PFSK-1 (cell line): ENCODE results near the gene PPFIBP2.

Experiments used
- FOXP2 ChIP-seq: optimal IDR thresholded peaks from 2 replicates; pipeline ENCODE3; 2011; ENCODE audit warnings: borderline replicate concordance, control low read depth, inconsistent platforms; ENCODE audit not compliant: insufficient read depth; ENCODE audit errors: extremely low read length, extremely low read depth
- POLR2AphosphoS5 ChIP-seq: IDR thresholded peaks from 2 replicates; pipeline ENCODE4 v1.6.1; 2012; ENCODE audit warnings: low read depth, mild to moderate bottlenecking, control low read depth, low read length, moderate library complexity
- SIN3A ChIP-seq: IDR thresholded peaks from 2 replicates; pipeline ENCODE4 v1.6.1; 2012; ENCODE audit warnings: mild to moderate bottlenecking, low read length, moderate library complexity, borderline replicate concordance; ENCODE audit not compliant: insufficient read depth
- TAF1 ChIP-seq: IDR thresholded peaks from 2 replicates; pipeline ENCODE4 v1.6.1; 2012; ENCODE audit warnings: low read length, control low read depth, borderline replicate concordance; ENCODE audit not compliant: insufficient read depth
- TF ChIP-seq, protein P1 (sequence below), 2 experiments: IDR thresholded peaks; 2 replicates each; pipeline versions ENCODE4 v1.6.1 to v1.8.0; 2011 to 2012; ENCODE audit warnings: low read depth in 2 of 2, low read length in 2 of 2, control low read depth in 1 of 2, inconsistent platforms in 1 of 2, mild to moderate bottlenecking in 1 of 2, moderate library complexity in 1 of 2; ENCODE audit not compliant: insufficient read depth in 1 of 2

PPFIBP2 gene

DNA sequence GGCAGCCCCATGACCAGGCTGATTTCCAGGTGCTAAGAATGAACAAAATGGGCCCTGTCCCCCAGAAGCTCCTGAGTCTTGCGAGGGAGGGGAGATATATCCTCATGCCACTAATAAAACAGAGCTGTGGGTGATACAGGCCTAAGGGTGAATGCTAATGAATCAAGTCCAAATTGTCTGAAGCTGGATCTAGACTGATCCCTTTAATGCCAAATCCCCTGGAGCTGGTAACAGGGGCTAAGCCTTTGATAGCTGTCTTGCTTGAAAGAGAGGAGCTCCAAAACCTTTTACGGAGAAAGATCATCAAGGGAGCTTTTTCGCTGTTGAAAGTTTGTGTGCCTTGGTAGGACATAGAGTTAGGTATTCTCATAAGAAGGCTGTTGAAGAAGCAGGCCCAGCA lies 79.7 kb downstream of the PPFIBP2 start:
- no peak for TF ChIP-seq SIN3A
- no peak for TF ChIP-seq FOXP2
- TF ChIP-seq, protein P1, sequence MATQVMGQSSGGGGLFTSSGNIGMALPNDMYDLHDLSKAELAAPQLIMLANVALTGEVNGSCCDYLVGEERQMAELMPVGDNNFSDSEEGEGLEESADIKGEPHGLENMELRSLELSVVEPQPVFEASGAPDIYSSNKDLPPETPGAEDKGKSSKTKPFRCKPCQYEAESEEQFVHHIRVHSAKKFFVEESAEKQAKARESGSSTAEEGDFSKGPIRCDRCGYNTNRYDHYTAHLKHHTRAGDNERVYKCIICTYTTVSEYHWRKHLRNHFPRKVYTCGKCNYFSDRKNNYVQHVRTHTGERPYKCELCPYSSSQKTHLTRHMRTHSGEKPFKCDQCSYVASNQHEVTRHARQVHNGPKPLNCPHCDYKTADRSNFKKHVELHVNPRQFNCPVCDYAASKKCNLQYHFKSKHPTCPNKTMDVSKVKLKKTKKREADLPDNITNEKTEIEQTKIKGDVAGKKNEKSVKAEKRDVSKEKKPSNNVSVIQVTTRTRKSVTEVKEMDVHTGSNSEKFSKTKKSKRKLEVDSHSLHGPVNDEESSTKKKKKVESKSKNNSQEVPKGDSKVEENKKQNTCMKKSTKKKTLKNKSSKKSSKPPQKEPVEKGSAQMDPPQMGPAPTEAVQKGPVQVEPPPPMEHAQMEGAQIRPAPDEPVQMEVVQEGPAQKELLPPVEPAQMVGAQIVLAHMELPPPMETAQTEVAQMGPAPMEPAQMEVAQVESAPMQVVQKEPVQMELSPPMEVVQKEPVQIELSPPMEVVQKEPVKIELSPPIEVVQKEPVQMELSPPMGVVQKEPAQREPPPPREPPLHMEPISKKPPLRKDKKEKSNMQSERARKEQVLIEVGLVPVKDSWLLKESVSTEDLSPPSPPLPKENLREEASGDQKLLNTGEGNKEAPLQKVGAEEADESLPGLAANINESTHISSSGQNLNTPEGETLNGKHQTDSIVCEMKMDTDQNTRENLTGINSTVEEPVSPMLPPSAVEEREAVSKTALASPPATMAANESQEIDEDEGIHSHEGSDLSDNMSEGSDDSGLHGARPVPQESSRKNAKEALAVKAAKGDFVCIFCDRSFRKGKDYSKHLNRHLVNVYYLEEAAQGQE (IDR thresholded peaks at IDR 0.05; ENCODE audit: insufficient read depth in 1 of 2, low read depth in 2 of 2, low read length in 2 of 2), result no peak
- no peak for TF ChIP-seq POLR2AphosphoS5

DNA sequence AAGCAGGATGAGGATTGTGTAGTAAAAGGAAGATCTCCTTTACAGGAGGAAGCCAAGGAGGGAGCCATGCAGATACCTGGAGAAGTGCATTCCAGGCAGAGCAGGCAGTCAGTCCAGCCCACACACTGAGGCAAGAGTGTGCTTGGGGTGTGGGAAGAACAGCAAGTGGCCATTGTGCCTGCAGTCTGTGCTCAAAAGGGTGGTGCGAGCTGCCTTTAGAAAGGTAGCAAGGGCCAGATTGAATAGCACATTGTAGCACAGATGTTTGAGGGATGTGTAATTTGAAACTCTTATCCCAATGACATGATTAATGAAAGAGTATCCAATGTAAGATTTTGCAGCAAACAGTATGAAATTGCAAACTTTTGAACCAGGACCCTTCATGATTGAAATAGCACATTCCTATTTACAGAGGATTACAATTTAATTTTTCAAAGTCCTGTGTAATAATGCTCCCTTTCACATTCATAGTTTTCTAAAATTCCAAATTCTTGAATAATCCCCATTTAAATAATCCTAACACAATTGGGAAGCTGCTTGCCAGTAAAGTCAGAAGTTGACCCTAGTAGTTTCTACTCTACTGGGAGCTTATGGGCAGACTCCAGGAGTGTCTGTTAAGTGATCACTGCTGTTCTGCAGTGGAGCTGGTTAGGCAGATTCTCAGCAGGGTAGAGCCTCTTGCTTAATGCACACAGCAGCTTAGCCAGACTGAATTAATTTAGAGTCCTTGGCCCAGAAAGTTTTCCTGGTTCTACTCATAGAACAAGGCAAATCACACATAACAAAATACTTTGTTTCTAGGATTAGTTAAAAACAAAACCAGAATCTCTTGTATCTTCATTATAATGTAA lies 81.4 kb downstream of the PPFIBP2 start:
- TF ChIP-seq POLR2AphosphoS5, result no peak
- no peak for TF ChIP-seq FOXP2
- TF ChIP-seq SIN3A, result no peak
- TF ChIP-seq TAF1, result no peak
- TF ChIP-seq, protein P1 (IDR thresholded peaks at IDR 0.05; ENCODE audit: insufficient read depth in 1 of 2, low read depth in 2 of 2, low read length in 2 of 2), result no peak

DNA sequence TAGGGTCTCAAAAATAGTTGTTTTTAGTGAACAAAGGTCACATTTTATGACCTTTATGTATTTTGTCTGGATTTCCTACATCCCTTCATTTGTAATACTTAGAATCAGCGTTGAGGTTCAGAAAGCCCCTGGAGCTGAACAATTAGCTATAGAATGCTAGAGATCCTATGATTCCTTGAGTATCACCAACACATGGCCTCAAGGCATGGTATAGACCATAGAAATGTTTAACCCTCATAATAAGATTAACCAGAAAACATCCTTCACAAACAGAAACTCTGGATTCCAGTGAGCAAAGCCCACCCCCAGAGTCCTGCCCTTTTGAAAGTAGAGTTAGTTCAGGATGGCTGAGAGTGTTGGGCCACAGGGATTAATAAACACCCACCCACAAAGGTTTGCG lies 82.2 kb downstream of the PPFIBP2 start:
- no peak for TF ChIP-seq TAF1
- no peak for TF ChIP-seq FOXP2
- no peak for TF ChIP-seq POLR2AphosphoS5
- no peak for TF ChIP-seq SIN3A
- TF ChIP-seq, protein P1 (IDR thresholded peaks at IDR 0.05; ENCODE audit: insufficient read depth in 1 of 2, low read depth in 2 of 2, low read length in 2 of 2), result no peak

DNA sequence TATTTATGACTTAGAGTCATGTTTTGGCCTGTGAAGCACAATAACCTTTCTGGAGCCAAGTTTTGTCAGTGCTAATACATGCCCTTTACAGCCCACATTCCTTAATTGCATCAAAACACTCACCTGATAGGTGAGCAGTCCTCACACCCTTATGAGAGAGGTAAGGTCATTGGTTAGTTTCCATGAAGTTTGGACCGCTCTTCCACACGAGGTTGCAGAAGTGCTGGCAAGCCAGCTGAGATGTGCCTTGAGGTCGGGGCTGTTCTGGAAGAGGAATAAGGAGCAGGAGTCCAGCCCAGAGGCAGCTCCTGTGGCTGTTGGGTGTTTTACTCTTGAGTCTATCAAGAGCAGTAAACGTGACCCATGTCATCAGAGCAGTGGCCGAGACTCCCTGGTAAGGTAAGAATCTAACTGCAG lies 83.2 kb downstream of the PPFIBP2 start:
- TF ChIP-seq SIN3A (no peak), FOXP2 (no peak), TAF1 (no peak), POLR2AphosphoS5 (no peak)
- TF ChIP-seq, protein P1 (IDR thresholded peaks at IDR 0.05; ENCODE audit: insufficient read depth in 1 of 2, low read depth in 2 of 2, low read length in 2 of 2), result no peak

DNA sequence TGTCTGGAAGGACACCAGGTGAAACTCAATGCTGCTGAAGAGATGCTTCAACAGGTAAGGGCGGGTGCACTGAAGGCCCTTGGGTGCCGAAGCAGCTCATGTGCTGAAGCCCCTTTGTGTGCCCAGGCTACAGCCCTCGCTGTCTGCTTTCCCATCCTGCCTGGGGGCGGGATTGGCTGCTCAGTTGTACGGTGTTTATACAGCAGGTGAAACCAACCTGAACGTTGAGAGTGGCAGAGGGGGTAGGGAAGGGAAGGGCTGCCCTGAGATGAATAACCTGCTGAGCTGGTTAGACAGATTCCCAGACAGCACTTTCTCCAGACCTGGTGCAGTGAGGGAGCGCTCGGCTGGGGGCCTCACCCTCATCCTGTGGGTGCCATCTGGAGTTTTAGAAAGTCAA lies 83.8 kb downstream of the PPFIBP2 start:
- TF ChIP-seq FOXP2 (no peak), SIN3A (no peak), TAF1 (no peak), POLR2AphosphoS5 (no peak)
- TF ChIP-seq, protein P1 (IDR thresholded peaks at IDR 0.05; ENCODE audit: insufficient read depth in 1 of 2, low read depth in 2 of 2, low read length in 2 of 2), result no peak
